ENCODE data around the gene RPS6KA2. TPM values are rescaled to one million over a fixed set of nuclear protein-coding genes. Genes with fewer than 3 reads are reported as not detected.
"Not testable (repeated sequence)": the region's sequence is repeated elsewhere in the genome, so short reads cannot be mapped to it uniquely, and the experiment has no call there.

RPS6KA2 gene
- total RNA-seq, 3 donors from 2014 or later: 23.7 to 124 (median 56.4) TPM

GRCh38 chr6:166541366-166541765 is 85.7 kb downstream of the RPS6KA2 start:
- Histone ChIP-seq H3K4me3 (peak overlapping the region in 2 of 3 donors; percentile 23 to 52), H3K9me3 (no peaks in the 10 kb centered on the region), H3K4me1 (no peaks in the 10 kb centered on the region), H3K27ac (peak overlapping the region in 1 of 2 donors; percentile 55), H3K36me3 (no peaks in the 10 kb centered on the region), H3K27me3 (no peaks in the 10 kb centered on the region)
- no peak for DNase-seq (ENCODE audit: low spot score in 2 of 2)
- no peak for TF ChIP-seq POLR2AphosphoS5 (IDR thresholded peaks at IDR 0.05)
- no peak for TF ChIP-seq POLR2A (IDR thresholded peaks at IDR 0.05)
- TF ChIP-seq CTCF (IDR thresholded peaks at IDR 0.05): no peak
- intact Hi-C loops (cut with DNase I; ENCODE audit: low total_unique reads): no loop called here

GRCh38 chr6:166540631-166541331 is 86.3 kb downstream of the RPS6KA2 start:
- H3K27ac ChIP-seq: peak overlapping the region in 1 of 2 donors; percentile 55
- DNase-seq (ENCODE audit: low spot score in 2 of 2): no peak

GRCh38 chr6:166539543-166539942 is 87.5 kb downstream of the RPS6KA2 start:
- Histone ChIP-seq H3K36me3 (no peaks in the 10 kb centered on the region), H3K4me3 (no peak overlapping the region), H3K4me1 (no peaks in the 10 kb centered on the region), H3K9me3 (no peaks in the 10 kb centered on the region), H3K27ac (no peak overlapping the region), H3K27me3 (no peaks in the 10 kb centered on the region)
- TF ChIP-seq CTCF (IDR thresholded peaks at IDR 0.05): no peak
- no peak for TF ChIP-seq POLR2AphosphoS5 (IDR thresholded peaks at IDR 0.05)
- TF ChIP-seq POLR2A (IDR thresholded peaks at IDR 0.05): no peak
- DNase-seq (ENCODE audit: low spot score in 2 of 2): no peak
- intact Hi-C loops (cut with DNase I; ENCODE audit: low total_unique reads): no loop called here

More at GRCh38 chr6:166540631-166541331, 86.3 kb downstream of the RPS6KA2 start:
- H3K4me1 ChIP-seq: no peaks in the 10 kb centered on the region
- H3K4me3 ChIP-seq: peak overlapping the region in 2 of 3 donors; percentile 23 to 52
- no peak for TF ChIP-seq CTCF (IDR thresholded peaks at IDR 0.05)
- no peak for TF ChIP-seq POLR2AphosphoS5 (IDR thresholded peaks at IDR 0.05)
- TF ChIP-seq POLR2A (IDR thresholded peaks at IDR 0.05): no peak
- no peaks in the 10 kb centered on the region for H3K36me3 ChIP-seq
- intact Hi-C loops (cut with DNase I; ENCODE audit: low total_unique reads): no loop called here
- H3K27me3 ChIP-seq: no peaks in the 10 kb centered on the region
- no peaks in the 10 kb centered on the region for H3K9me3 ChIP-seq

GRCh38 chr6:166539011-166539385 is 88.1 kb downstream of the RPS6KA2 start:
- H3K4me1 ChIP-seq; H3K27me3 ChIP-seq; H3K4me3 ChIP-seq; intact Hi-C loops (cut with DNase I; ENCODE audit: low total_unique reads); H3K9me3 ChIP-seq; DNase-seq (ENCODE audit: low spot score in 2 of 2); H3K36me3 ChIP-seq; H3K27ac ChIP-seq: not testable (repeated sequence)

GRCh38 chr6:166538297-166539010 is 88.6 kb downstream of the RPS6KA2 start:
- H3K4me3 ChIP-seq: no peak overlapping the region
- TF ChIP-seq POLR2A (IDR thresholded peaks at IDR 0.05) (no peak), CTCF (IDR thresholded peaks at IDR 0.05) (no peak), POLR2AphosphoS5 (IDR thresholded peaks at IDR 0.05) (no peak)
- H3K36me3 ChIP-seq: no peaks in the 10 kb centered on the region

More at GRCh38 chr6:166538297-166539010, 88.6 kb downstream of the RPS6KA2 start:
- Histone ChIP-seq H3K4me1 (no peaks in the 10 kb centered on the region), H3K9me3 (no peaks in the 10 kb centered on the region), H3K27me3 (no peaks in the 10 kb centered on the region), H3K27ac (no peak overlapping the region)
- DNase-seq (ENCODE audit: low spot score in 2 of 2): no peak
- intact Hi-C loops (cut with DNase I; ENCODE audit: low total_unique reads): no loop called here

Measured in breast epithelium (tissue), 4 donors.